Fibroblast of skin of left biceps (primary cell): ENCODE measurements around the gene OR2T12.
"Not testable (repeated sequence)": the region's sequence is repeated elsewhere in the genome, so short reads cannot be mapped to it uniquely, and the experiment has no call there.

ENCODE experiments used
- DNase-seq, 2 experiments: peaks; one replicate each; pipeline ENCODE4 v3.0.0-alpha.2; 2013; ENCODE audit warnings: low read depth in 2 of 2

OR2T12 gene

DNA sequence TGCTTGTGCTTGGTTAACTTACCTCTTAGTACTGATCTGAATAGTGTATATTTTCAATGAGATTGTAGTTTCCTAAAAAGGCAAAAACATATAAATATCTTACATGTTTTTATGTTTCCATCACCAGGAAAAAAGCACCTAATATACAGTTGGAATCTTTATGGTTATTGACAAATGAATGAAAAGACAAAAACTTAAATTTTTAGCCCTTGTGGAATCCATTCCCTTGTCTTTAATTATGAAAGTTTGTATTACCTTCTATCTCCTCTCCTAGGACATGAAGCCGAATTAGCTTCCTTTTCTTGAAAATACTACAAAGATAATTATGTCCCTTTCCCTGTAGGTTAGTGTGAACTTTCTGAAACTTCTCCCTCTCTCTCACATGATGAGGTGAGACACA is at the start of gene OR2T12:
OR2T12 (minus strand) TSS at position 101 of the 400 bp plus-strand sequence. CDS start 7,846 bp downstream, outside the sequence.
- no peak for DNase-seq

DNA sequence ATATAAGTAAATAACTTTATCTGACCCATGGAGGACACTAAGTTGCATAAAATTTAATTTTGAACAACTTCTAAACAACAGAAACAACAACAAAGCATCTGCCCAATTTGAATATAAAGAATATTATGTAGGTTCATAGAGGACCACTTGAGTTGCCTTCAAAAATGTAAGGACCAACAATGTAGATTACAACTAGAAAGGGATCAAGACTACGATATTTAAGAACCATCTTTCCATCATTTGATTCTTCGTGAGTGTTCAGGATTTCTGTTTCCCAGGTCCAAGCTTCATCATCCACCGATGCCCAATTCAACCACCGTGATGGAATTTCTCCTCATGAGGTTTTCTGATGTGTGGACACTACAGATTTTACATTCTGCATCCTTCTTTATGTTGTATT is 45.3 kb upstream of the OR2T12 start, which contains the start of gene OR14C36:
OR14C36 (plus strand) TSS at position 301 of the 400 bp plus-strand sequence; CDS start at position 301, 0 bp downstream.
- no peak for DNase-seq

- DNase-seq = no peak
Measured at GRCh38 chr1:248343451-248343850, 40.2 kb upstream of the OR2T12 start.

DNA sequence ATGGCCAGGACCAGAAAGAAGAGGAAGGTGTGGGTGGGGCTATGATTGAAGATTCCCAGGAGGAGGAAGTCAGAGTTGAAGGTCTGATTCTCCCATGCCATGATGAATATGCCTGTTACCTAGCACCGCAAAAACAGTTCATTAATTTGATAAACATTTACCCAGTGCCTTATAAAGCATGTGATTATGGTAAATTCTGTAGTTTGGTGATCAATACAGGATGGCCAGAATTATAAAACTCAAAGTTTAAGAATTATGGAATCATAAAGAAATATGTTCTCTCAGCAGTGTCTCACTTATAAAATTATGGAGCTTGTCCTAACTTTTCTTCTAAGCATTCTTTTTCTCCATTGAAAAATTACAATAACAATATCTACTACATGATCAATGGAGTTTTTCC is 21.2 kb upstream of the OR2T12 start, which contains the start of gene OR2M7:
OR2M7 (minus strand) TSS at position 101 of the 400 bp plus-strand sequence; CDS start at position 101, 0 bp downstream.
- DNase-seq = no peak

- no peak for DNase-seq
Measured at GRCh38 chr1:248316796-248317195, 13.6 kb upstream of the OR2T12 start.

DNA sequence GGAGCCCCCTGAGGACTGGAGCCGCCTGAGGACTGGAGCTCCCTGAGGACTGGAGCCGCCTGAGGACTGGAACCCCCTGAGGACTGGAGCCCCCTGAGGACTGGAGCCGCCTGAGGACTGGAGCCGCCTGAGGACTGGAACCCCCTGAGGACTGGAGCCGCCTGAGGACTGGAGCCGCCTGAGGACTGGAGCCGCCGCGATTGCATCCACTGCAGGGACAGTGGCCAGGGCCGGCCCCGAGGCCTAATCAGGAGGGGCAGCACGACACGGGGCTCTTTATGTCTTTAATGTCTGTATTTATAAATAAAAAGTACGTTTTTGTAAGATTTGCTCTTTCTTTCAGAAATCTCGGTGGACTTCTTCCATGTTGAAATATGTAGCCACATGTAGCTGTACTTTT is 3.5 kb upstream of the OR2T12 start:
- not testable (repeated sequence) for DNase-seq

- no peak for DNase-seq
Measured at GRCh38 chr1:248306103-248306502, 2.9 kb upstream of the OR2T12 start.

DNA sequence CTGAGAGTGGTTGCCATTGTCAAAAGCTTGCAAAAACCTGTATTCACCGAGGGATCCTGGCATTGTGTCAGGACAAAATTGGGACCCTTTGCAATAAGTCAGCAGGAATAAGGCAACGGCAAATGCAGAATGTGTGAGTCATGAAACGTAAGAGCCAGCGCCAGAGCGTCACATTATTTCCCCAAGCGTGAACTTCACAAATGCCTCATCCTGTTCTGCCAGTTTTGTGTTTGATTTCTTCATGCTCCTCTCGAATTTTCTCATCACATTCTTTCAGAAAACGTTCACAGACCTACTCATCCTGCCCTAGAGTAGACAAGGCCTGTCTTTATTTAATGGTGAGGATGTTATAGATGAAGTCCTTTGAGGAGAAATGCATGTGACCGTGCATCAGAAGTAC is 2.4 kb upstream of the OR2T12 start:
- DNase-seq = not testable (repeated sequence)

GRCh38 chr1:248288391-248288790 is 14.8 kb downstream of the OR2T12 start:
- DNase-seq = no peak

GRCh38 chr1:248277876-248278275 is 25.3 kb downstream of the OR2T12 start, which contains the start of gene OR2T33:
OR2T33 (minus strand) TSS chr1:248277976; CDS start chr1:248273814, 4,162 bp downstream.
- DNase-seq = no peak

DNA sequence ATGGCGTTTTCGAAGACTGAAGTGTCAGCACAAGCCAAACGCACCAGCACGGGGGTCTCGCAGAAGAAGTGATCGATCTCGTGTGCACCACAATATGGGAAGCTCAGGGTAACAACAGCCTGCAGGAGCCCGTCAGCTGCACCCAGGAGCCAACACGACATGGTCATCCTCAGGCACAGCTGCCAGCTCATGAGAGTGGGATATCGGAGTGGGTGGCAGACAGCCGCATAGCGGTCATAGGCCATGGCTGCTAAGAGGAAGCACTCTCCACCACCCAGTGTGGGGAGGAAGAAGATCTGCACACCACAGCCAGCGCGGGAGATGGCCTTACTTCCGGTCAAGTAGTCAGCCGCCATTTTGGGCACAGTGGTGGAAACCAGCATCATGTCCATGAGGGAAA is 30.0 kb downstream of the OR2T12 start:
- not testable (repeated sequence) for DNase-seq

- no peak for DNase-seq
Measured at GRCh38 chr1:248268178-248268577, 35.0 kb downstream of the OR2T12 start.

GRCh38 chr1:248259309-248259708 is 43.9 kb downstream of the OR2T12 start:
- DNase-seq = not testable (repeated sequence)

GRCh38 chr1:248243204-248243603 is 60.0 kb downstream of the OR2T12 start:
- DNase-seq = no peak
